HepG2 (cell line): ENCODE measurements around the gene CABP5. TPM values are rescaled to one million over a fixed set of nuclear protein-coding genes. Genes with fewer than 3 reads are reported as not detected.

Experiments
- ATAC-seq: fragments of 200-7000 bp; cut with Tn5 transposase; 3 replicates; pipeline ENCODE4 v1.9.1; 2020; ENCODE audit warnings: mild to moderate bottlenecking, moderate library complexity
- BruUV-seq: library from RNA; stranded (reverse); fragments of 400-500 nt; replicated peaks from 2 replicates; lab custom pipeline; 2021; lab: Mats Ljungman, UMichigan
- CTCF ChIA-PET: fragments of 300-600 bp; formaldehyde crosslinking; extraction: SDS; loops from one replicate; lab custom pipeline; 2021; ENCODE audit warnings: low total read pairs, inconsistent platforms, low intra/inter-chr PET ratio; lab: Yijun Ruan, JAX
- POLR2A ChIA-PET: fragments of 350-600 bp; sonication (Branson Sonifier 250); formaldehyde crosslinking; loops from one replicate; lab custom pipeline; 2020; ENCODE audit warnings: antibody characterized with exemption, inconsistent platforms; lab: Yijun Ruan, JAX
- DNase-seq: peaks from one replicate; pipeline ENCODE4 v3.0.0-alpha.2; 2015; ENCODE audit warnings: low spot score
- FAIRE-seq: peaks from 3 replicates; lab custom pipeline; 2011; peaks lifted over from hg19 to GRCh38; lab: Jason Lieb, UNC
- H2AFZ ChIP-seq: one replicate; pipeline ENCODE4 v1.6.1; 2011; ENCODE audit warnings: low read length, inconsistent platforms
- H3K27ac ChIP-seq: fragments of 300-600 bp; 3 replicates; pipeline ENCODE4 v1.8.0; 2011; ENCODE audit warnings: mixed run types, mild to moderate bottlenecking, mixed read lengths, low read length, inconsistent platforms; ENCODE audit not compliant: insufficient read depth; ENCODE audit errors: extremely low read length
- H3K27me3 ChIP-seq, 2 experiments: fragments of 200-600 bp in 1 of 2; 2 replicates in 1 of 2; 3 replicates in 1 of 2; pipeline versions ENCODE4 v1.6.0 to v1.8.0; 2011; ENCODE audit warnings: low read length in 2 of 2, mild to moderate bottlenecking in 2 of 2, moderate library complexity in 2 of 2, inconsistent platforms in 1 of 2; ENCODE audit not compliant: insufficient read depth in 2 of 2, control insufficient read depth in 1 of 2
- H3K36me3 ChIP-seq, 2 experiments: fragments of 200-600 bp in 1 of 2; replicated peaks in 1 of 2; 2 replicates in 1 of 2; 3 replicates in 1 of 2; pipeline versions ENCODE4 v1.5.1 to v1.8.0; 2011; ENCODE audit warnings: low read length in 2 of 2, inconsistent platforms in 1 of 2; ENCODE audit not compliant: insufficient read depth in 2 of 2, control insufficient read depth in 1 of 2
- H3K4me1 ChIP-seq: 2 replicates; pipeline ENCODE4 v1.5.1; 2012; ENCODE audit warnings: low read length, inconsistent platforms; ENCODE audit not compliant: insufficient read depth
- H3K4me2 ChIP-seq: 2 replicates; pipeline ENCODE4 v1.6.0; 2011; ENCODE audit warnings: low read depth, low read length, inconsistent platforms
- H3K4me3 ChIP-seq, 3 experiments: fragments of 200-600 bp in 1 of 3; sonication (generic), shearing (Covaris generic) in 1 of 3; replicated peaks in 1 of 3; 2 replicates each; pipeline ENCODE4 v1.5.1; 2011 to 2016; ENCODE audit warnings: low read length in 3 of 3, inconsistent platforms in 2 of 3, low read depth in 2 of 3, mild to moderate bottlenecking in 2 of 3, control low read depth in 1 of 3, mixed read lengths in 1 of 3; ENCODE audit not compliant: insufficient read depth in 1 of 3
- H3K79me2 ChIP-seq: one replicate; pipeline ENCODE4 v1.6.1; 2011; ENCODE audit warnings: low read length, inconsistent platforms; ENCODE audit not compliant: insufficient read depth
- H3K9ac ChIP-seq: 2 replicates; pipeline ENCODE4 v1.6.0; 2011; ENCODE audit warnings: mild to moderate bottlenecking, low read depth, low read length, inconsistent platforms; ENCODE audit not compliant: insufficient read depth
- H3K9me3 ChIP-seq: 2 replicates; pipeline ENCODE4 v1.5.1; 2012; ENCODE audit warnings: mild to moderate bottlenecking, low read length
- H4K20me1 ChIP-seq: 2 replicates; pipeline ENCODE4 v1.6.0; 2011; ENCODE audit warnings: inconsistent platforms, mild to moderate bottlenecking, low read length, moderate library complexity; ENCODE audit not compliant: insufficient read depth
- BCL6 ChIP-seq: IDR thresholded peaks from 2 replicates; pipeline ENCODE4 v1.6.1; 2016; ENCODE audit warnings: missing genetic modification reagents, missing compliant biosample characterization
- HOMEZ ChIP-seq: IDR thresholded peaks from 2 replicates; pipeline ENCODE4 v1.6.1; 2016; ENCODE audit warnings: low read depth
- NONO ChIP-seq, 2 experiments: fragments of 450-650 bp in 1 of 2; sonication (generic) in 1 of 2; formaldehyde crosslinking in 1 of 2; IDR thresholded peaks in 1 of 2; conservative IDR thresholded peaks in 1 of 2; 2 replicates each; pipeline versions ENCODE4 v1.6.1 to v1.8.0; 2017 to 2022; ENCODE audit warnings: mild to moderate bottlenecking in 1 of 2, missing genetic modification reagents in 1 of 2, moderate library complexity in 1 of 2
- ZFP36 ChIP-seq: fragments of 150-350 bp; IDR thresholded peaks from 2 replicates; pipeline ENCODE4 v1.6.1; 2018; ENCODE audit warnings: borderline replicate concordance, low read length, low read depth; ENCODE audit not compliant: partially characterized antibody
- ZNF597 ChIP-seq: sonication (generic); formaldehyde crosslinking; IDR thresholded peaks from 2 replicates; pipeline ENCODE4 v1.5.0; 2020; ENCODE audit warnings: missing genetic modification reagents
- WGBS: methylation state at CpG from one replicate; pipeline ENCODE4 v1.1.6; 2017; ENCODE audit warnings: low lambda C conversion rate; 5-methylcytosine and 5-hydroxymethylcytosine counted together
- in situ Hi-C: cut with HindIII; loops from 2 replicates; pipeline ENCODE4 v1.10.0; 2017; ENCODE audit warnings: low pct_unique_long_range_greater_than_20kb; ENCODE audit not compliant: extremely low pct_ligation_motif_present
- intact Hi-C: fragments of 100-400 bp; cut with micrococcal nuclease; formaldehyde crosslinking; loops from one replicate; pipeline ENCODE4 v1.10.0; 2022; ENCODE audit not compliant: unreplicated experiment
- polyA plus RNA-seq, 8 experiments: library from polyadenylated mRNA; depleted of rRNA in 3 of 8; stranded (reverse) in 7 of 8; unstranded in 1 of 8; fragments of >200 nt; fragmentation: Illumina TruSeq in 4 of 8; extraction: Trizol in 4 of 8; gene quantifications; 2 replicates each; pipeline versions ENCODE4 v1.2.1 to v1.2.3, GENCODE V29; 2011 to 2016; ENCODE audit warnings: low read depth in 4 of 8, missing spikeins in 1 of 8, mixed read lengths in 1 of 8; ENCODE audit not compliant: insufficient read depth in 1 of 8
- total RNA-seq, 5 experiments: library from RNA; depleted of rRNA; stranded (reverse); fragments of >200 nt; fragmentation: Illumina TruSeq; extraction: Trizol; gene quantifications; 2 replicates each; pipeline ENCODE4 v1.2.3, GENCODE V29; 2016; ENCODE audit warnings: low read depth in 1 of 5

Gene CABP5
- total and polyA plus RNA-seq, 2 of the 13 experiments (the other 11 are each of a cell fraction or from before 2014, with no cell fraction given), result not detected

GRCh38 chr19:48044561-48044960 is 682 bp upstream of the CABP5 start:
- Histone ChIP-seq H3K27ac (no peak overlapping the region), H2AFZ (no peak overlapping the region), H3K79me2 (no peaks in the 10 kb centered on the region)
- CTCF ChIA-PET, result no interaction called here
- TF ChIP-seq BCL6 (no peak), ZFP36 (no peak), HOMEZ (CRISPR knock-in tag) (no peak), ZNF597 (CRISPR knock-in tag) (no peak), NONO (IDR thresholded peaks at IDR 0.05) (no peak), NONO (CRISPR knock-in tag; conservative IDR thresholded peaks at IDR 0.05) (no peak)
- TF ChIP-seq, all 625 proteins: peak for 0
- Histone ChIP-seq H4K20me1 (no peaks in the 10 kb centered on the region), H3K27me3 (peaks cover 0 to 24% of the 10 kb centered on the region in 2 experiments; a peak in 3 of 5 replicates), H3K4me3 (no peak overlapping the region), H3K9me3 (no peaks in the 10 kb centered on the region), H3K4me1 (no peaks in the 10 kb centered on the region), H3K36me3 (no peaks in the 10 kb centered on the region), H3K9ac (no peak overlapping the region), H3K4me2 (no peak overlapping the region)
- BruUV-seq, result no TSS peak
- POLR2A ChIA-PET, result no interaction called here
- DNase-seq (no peak), ATAC-seq (no peak), FAIRE-seq (no peak)
- WGBS, result 43% methylated on average over 5 of the region's 5 CpGs
- in situ Hi-C loops, result no loop called here
- intact Hi-C loops, result no loop called here
